Stimulated activated CD4-positive, alpha-beta T cell treated with anti-CD3 and anti-CD28 coated beads, Interleukin-2, amount 100 ng/mL, for 48 hours (primary cell): ENCODE results near the gene CCDC85A.

Experiments used
- DNase-seq, 2 donors: peaks; one replicate each; pipeline ENCODE4 v3.0.0-alpha.2; 2020

CCDC85A gene

DNA sequence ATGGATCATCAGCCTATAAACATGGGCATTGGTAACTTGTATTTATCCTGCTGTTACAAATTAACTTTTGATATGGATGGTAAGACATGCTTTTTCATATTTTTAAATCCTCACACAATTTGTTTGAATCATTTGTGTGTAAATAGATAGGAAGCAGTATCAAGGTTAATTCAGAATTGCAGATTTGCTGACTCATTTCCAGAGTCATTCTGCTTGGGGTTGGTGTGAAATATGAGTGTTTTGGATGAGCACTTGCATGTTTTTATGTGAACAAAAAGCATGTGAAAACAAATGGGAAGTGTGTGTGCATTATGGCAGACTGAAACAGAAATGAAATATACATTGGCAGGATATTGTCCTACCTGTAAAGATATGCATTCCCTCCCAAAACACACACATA lies 11.8 kb downstream of the CCDC85A start:
- no peak for DNase-seq

DNA sequence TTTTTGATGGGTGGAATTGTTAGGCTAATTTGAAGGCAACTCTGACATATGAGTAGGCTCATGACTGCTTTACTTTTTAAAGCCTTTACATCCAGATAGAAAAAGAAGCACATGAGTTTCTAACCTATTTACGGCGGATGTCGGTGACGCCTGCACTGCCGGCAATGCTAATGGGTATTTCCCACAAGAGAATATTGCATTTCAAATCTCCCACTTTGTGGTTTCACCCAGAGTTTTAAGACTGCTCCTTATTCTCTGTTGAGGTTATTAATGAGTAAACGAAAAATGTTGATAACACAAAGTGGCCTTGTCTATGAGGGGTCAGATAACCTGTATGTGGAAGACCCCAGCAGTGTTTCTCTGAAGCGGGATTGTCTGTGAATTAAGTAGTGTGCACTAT lies 14.0 kb downstream of the CCDC85A start:
- no peak for DNase-seq

DNA sequence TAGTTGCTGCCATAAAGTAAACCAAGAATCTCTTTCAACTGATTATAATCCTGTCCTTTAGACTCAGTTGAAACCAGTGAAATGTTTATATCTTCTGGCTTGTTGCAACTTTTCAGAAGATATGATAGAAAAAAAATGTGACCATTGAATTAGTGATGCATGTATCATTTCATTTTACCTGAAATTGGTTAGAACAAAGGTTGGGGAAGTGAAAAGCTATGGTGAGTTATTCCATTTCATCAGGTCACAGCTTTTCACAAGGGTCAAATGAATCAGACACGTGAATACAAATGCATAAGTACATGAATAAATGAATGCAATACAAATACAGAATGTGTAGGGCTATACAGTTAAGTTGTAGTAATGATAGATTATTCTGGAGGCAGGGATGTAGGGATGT lies 15.1 kb downstream of the CCDC85A start:
- DNase-seq = no peak

DNA sequence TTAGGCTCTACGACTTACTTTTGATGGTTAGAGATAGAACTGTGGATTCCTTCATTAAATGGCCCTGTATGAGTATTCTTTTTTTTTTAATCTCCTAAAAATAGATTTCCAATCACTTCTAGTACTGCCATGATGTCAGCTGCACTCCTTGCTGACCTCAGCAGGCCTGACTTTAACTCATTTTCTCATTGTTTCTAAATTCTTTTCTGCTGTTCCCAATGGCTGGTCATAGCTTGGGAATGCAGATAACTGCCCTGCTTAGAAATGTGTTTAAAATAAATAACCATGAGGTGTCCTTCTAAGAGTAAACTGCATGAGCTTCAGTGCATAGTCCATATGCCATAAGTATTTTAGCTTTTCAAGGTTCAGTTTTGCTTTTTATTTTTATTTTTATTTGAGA lies 15.7 kb downstream of the CCDC85A start:
- no peak for DNase-seq

DNA sequence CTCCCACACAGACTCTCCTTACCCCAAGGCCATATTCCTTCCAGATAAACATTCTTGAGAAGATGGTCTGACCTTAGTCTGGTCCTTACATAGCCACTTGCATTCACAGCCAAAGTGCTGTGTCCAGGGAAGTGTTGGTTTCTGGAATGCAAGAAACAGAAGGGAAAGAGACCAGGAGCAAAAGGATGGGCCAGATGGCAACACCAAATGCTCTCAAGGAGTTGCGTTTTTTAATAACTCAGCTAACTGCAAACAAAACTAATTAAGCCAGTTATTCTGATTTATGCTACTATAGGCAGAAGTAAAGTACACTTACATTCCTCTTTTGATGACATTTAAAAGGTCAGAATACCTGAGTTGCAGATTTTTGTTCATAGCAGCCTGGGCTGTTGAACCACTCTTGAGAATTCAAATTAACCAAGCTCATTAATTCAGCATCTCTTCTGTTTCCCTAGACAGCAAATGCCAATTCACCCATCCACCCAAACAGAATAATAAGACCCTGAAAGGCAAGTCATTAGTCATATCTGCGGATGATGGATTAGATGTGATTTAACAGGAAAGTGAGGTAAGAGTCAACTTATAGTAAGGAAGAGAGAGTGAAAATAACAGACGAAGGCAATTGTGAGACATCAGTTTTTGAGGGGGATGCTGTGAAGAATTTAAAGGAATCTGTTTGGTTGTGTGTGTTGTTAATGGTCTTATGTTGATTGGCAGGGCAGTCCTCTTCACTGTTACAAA lies 18.8 kb downstream of the CCDC85A start:
- DNase-seq = no peak

DNA sequence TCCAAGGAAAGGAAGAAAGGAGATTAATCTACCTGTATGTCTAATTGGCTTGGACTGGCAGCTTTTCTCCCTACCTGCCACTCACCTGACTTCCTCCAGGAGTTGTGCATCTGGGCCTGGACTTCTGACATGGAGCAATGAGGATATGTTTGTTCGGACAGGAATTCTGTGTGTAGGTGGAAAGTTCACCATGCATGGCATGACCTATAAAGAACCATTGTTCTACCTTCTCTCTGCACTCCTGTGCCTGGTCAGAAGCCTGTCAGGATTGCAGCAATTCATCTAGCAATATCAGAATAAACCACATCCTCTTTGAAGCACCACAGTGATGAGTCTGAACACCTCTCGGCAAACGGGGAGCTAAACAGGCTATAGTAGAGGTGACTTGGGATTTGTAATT lies 20.8 kb downstream of the CCDC85A start:
- no peak for DNase-seq

DNA sequence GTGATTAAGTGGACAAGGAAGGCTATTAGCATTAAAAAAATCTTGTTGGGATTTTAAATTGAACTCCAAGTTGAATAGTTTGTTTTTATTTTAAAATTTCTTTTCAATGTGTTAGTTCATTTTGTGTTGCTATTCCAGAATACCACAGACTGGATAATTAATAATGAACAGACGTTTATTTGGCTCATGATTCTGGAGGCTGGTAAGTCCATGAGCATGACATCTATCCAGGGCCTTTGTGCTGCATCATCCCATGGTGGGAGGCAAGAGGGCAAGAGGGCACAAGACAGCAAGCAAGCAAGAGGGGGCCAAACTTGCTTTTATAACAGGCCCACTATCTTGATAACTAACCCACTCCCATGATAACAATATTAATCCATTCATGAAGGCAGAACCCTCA lies 22.5 kb downstream of the CCDC85A start:
- no peak for DNase-seq

DNA sequence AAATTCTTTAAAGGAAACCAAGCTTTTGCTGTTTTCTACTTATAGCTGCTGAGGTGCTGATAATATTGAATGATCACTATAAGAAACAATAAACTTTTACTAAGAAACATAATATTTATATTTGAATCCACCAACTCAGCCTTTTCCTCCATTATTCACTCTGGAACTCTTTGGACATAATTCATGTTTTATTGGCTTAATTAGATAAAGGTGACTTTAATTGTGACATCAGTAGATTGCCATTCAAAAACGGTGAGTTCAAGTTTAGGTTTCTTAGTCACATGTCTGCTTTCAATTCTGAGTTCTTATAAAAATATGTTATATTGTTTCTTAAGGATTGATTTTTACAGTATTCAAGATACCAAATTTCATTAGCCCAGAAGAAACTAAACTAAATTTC lies 24.0 kb downstream of the CCDC85A start:
- no peak for DNase-seq

DNA sequence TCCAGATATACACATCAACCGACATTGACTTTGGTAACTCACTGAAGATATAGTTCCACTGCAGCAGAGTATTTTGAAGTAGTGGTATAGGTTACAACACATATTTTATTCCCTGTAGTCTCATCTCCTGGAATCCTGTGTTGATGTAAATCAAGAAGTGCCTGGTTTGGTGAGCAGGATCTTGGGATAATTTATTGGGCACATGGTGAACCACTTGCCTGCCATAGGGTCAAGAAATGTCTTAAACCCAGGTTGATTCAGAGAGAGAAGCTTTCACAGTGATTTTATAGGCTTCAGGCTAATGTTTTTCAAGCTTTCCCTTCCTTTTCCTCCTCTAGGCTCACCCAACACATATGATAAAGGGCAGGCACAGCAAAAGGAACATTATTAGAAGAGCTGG lies 24.6 kb downstream of the CCDC85A start:
- no peak for DNase-seq

DNA sequence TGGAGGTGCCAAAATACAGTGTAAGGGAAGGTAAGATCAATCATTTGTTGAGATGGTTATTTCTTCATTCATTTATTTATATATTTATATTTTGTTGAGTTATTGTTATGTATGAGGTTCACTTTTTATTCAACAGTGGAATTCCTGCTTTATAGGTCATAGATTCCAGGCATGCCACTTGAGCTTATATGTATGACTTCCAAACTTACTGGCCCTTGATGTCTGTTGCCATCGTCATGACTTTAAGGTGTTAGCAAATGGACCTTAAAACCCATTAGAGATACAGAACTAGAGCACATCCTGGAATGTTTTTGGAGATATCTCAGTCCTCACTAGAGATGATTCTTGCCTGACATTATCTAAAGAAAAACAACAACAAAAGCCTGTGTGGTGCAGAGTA lies 25.9 kb downstream of the CCDC85A start:
- no peak for DNase-seq

DNA sequence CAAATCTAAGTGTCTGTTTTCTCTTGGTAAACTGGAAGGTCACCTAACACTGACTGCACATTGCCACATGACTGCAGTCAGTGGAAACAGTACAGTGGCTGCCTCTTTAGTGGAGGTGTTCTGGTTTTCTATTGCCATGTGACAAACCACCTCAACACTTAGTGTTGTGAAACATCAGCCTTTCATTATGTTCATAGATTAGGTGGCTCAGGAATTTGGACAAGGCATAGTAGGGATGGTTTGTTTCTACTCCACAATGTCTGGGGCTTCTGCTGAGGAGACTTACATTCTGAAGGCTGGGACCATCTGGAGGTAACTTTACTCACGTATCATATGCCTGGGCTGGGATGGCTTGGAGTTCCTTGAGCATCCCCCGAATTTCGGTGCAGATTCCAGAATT lies 26.5 kb downstream of the CCDC85A start:
- DNase-seq = no peak

DNA sequence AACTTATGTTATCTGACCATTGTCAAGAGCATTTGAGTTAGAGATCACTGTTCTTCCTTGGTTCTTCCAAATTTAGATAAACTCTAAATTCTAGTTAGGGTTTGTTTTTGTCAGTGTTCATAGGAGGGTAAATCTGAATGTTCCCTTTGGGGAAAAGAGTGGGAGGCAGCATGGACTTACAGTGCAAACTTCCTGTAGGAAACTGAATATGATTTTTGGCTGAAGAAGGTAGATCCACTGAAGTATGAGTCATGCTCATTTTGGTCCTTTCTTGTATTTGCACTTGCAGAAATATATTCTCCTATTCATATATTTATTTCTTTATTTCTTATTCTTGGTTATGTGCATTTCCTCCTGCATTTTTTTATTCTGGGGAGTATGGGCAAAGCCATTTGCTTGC lies 27.3 kb downstream of the CCDC85A start:
- no peak for DNase-seq

DNA sequence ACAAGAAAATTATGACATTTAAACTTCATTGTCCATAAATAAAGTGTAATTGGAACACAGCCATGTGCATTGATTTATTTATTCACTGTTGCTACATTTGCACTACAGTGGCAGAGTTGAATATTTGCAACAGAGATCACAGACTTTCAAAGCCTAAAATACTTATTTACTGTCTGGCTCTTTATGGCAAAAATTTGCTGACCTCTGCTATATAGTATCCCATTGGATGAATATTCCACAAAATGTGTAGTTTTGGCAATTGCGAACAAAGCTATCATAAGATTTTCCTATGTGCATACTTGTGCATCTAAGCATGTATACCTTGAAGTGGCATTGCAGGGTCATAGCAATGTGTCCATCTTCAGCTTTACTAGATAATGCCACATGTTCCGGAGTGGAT lies 32.1 kb downstream of the CCDC85A start:
- no peak for DNase-seq

DNA sequence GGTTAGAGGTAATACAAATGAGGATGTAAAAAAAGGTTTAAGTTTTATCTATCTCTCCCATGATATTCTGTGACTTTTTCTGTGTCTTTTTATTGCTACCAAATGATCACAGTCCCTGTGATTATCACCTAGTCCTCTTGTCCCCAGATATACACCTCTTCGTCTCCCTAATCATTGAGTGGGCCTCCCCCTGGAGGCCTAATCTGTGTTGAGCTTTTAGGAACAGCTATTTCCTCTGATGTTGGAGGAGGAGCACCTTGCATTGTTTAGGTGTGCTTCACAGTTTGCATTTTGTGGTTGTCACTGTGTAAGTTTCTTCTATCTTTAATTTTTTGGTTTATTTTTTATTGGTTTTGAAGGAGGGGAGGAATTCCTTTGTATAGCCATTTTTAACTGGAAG lies 33.3 kb downstream of the CCDC85A start:
- DNase-seq = no peak

DNA sequence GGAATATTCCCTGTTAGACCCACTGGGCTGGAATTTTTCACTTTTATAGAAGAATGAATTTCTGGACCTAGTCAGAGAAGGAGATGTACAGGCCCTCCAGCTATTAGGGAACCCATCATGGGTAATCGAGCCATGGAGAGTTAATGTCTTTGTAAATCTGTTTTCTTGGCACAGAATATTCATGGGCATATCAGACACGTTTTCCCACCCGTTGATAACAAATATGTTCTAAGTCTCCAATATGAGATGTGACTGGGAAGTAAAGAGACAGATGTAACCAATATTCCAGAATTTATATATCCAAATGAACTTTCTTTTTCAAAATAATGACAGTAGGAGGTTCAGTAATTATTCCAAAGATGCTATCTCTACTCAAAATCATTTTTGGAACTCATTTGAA lies 38.7 kb downstream of the CCDC85A start:
- DNase-seq = no peak

DNA sequence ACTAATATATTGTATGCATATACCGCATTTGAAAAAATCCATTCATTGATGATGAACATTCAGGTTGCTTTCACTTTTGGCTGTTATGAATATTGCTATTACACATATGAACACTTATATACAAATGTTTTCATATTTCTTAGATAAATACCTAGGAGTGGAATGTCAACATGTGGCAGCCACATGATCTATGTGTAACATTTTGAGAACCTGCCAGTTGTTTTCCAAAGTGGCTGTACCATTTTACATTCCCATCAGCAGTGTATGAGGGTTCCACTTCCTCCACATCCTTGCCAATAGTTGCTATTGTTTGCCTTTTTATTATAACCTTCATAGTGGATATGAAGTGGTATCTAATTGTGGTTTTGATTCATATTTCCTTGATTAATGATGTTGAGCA lies 40.5 kb downstream of the CCDC85A start:
- no peak for DNase-seq

DNA sequence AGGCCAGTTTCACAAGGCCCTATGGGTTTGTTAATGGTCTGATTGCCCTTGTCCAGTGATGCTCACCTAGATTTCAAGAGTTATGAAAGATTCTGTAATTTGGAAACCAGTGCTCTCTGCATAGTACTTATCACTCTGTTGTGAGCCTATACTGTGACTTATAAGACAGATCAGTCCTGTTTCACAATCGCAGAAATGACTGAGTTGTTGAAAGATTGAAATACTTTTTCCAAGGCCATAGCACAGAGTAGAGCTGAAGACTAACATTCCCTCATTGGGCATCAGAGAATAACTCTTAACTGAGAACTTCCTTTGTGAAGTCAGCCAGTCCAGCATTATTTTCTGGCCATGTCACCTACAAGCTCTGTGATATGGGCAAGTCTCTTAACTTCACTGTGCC lies 44.0 kb downstream of the CCDC85A start:
- no peak for DNase-seq

DNA sequence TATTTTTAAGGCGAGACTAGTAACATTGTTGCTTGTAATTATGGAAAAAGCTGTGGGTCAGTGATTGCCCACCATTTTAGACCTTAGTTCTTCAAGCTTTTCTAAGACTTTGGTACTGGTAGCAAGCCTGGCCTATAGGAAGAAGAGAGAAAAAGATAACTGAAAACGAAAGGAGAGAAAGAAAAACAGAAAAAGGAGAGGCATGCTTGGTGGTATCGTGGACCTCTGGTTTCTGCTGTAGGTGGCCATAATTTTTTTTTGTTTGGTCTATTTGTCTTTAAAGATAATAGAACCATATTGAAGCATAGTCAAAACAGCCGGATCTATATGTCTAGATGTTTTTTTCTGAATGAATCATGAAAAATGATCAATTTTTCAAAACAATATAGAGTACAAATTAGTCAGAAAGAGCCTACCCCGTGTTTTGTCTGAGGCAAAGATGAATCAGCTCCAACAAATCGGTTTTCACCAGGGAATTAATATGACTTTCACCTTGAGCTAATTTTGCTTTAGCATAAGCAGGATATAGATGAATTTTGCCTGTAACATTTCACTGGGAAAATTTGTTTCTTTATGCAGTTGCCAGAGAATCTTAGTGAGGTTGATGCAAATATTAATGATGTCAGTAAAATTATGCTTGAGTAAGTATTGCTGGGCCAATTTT lies 45.7 kb downstream of the CCDC85A start:
- no peak for DNase-seq

DNA sequence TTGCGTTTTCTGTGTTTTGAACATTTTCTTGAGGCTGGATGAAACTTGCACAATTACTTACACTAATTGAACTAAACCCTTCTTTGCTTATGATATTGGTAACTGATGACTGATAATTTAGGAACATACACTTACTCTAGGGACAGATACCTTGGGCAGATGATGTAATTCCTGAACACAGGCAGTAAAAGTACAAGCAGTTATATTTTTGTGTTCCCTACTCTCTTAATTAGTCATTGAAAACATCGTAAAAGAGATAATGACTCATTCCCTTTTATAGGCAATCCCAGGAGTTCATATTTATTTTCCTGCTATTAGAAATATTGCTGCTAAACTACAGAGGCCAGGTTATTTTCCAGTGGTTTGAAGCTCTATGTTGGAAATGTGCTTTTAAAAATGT lies 46.4 kb downstream of the CCDC85A start:
- no peak for DNase-seq

DNA sequence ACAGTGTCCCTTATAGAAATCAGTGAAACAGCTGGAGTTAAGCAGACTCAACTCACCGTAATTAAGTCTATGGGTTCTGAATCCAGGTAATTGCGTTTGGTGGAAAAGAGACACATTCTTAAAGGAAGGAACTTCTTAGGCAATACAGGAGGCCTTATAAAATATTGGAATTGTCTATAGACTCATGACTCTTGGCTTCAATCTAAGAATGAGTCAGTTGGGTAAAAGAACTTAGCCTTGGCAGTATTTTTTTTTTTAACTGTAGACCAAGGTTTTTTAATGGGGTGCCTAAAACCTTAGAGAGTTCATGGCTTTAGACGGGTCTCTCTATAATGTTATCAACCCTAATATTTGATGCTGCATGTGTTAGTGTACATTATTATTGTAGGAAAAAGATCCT lies 47.6 kb downstream of the CCDC85A start:
- DNase-seq = no peak

DNA sequence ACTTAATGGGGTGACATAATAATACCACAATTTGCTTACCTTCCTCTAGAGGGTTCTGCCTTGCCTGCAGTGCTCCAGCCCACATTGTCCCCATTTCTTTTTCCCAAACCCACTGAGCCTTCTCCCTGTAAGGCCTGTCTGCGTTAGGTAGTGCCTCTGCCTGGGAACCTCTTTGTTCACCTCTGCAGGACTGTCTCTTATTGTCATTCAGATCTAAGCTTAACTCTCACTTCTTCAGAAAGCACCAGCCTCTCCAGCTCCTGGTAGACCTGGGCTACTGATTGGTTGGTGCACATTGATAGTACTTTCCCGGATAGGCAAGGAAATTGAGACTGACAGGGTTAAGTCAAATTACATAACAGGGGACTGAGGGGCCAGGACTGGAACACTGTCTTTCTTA lies 49.1 kb downstream of the CCDC85A start:
- DNase-seq = no peak

DNA sequence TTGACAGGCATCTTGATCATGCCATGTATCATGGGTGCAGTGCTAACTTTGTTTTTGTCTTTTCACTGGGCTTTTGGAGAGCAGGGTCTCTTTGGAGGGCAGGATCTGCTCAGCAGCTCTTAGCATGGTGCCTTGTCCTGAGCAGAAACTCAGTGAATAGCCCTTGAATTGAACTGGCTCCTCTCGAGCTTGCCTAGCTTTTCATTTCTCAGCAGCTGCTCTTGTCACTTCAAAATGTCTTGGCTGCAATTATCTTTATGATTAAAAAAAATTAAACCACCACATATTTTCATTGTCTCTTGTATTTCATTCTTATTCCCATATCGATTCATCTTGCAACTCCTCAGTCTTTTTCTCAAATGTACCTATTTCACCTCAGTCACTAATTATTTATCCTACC lies 50.5 kb downstream of the CCDC85A start:
- DNase-seq = no peak

DNA sequence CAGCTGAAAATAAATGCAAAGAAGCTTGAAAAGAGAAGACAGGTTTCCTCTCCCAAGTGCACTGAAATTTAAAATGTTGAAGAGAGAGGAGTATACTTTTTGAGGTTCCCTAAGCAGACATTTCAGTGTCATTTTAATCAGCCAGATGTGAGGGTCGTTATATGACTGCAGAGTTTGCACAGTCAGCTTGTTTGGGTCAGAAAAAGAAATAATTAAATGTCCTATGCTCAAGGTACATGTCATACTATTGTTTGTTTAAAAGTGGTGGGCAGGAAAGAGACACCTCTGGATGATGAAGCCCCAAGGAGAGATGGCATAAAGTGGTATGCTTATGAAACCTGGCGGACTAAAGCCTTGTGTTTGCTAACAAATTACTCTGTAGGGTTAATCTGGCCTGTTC lies 55.2 kb downstream of the CCDC85A start:
- no peak for DNase-seq

DNA sequence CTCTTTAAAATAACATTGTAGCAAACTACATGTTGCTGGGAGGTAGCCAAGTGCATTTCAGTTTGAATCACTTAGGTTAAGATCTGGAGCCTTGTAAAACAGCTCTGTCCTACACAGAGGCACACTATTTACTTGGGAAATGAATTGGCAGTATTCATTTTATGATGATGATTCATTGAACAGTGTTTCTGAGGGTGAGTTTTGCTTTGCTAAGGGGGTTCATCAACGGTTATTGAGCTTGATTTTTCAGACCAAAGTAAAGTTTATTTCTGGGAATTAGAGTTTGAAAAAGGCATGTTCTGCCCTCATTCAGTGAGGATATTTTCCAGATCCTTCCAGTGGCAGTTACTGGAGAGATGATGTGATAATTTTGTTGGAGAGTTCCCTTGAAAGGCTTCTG lies 55.6 kb downstream of the CCDC85A start:
- no peak for DNase-seq

DNA sequence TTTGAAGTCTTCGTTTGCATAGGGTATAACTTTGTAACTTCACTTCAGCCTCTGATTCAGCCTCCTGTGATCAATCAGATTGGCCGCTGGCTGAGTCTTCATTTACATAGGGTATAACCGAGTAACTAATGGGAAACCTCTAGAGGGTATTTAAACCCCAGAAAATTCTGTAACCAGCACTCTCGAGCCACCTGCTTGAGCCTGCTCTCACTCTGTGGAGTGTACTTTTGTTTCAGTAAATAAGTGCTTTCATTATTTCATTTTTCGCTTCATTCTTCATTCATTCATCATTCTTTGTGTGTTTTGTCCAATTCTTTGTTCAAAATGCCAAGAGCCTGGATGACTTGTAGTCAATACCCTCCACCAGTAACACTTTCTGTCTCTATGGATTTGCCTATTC lies 56.4 kb downstream of the CCDC85A start:
- DNase-seq = no peak
